HepG2 (cell line): ENCODE results near the gene P3H4. TPM values are rescaled to one million over a fixed set of nuclear protein-coding genes. Genes with fewer than 3 reads are reported as not detected.
"Not testable (repeated sequence)": the region's sequence is repeated elsewhere in the genome, so short reads cannot be mapped to it uniquely, and the experiment has no call there.

Experiments used
- ATAC-seq: fragments of 200-7000 bp; cut with Tn5 transposase; 3 replicates; pipeline ENCODE4 v1.9.1; 2020; ENCODE audit warnings: mild to moderate bottlenecking, moderate library complexity
- BruUV-seq: library from RNA; stranded (reverse); fragments of 400-500 nt; replicated peaks from 2 replicates; lab custom pipeline; 2021; lab: Mats Ljungman, UMichigan
- CTCF ChIA-PET: fragments of 300-600 bp; formaldehyde crosslinking; extraction: SDS; loops from one replicate; lab custom pipeline; 2021; ENCODE audit warnings: low total read pairs, inconsistent platforms, low intra/inter-chr PET ratio; lab: Yijun Ruan, JAX
- POLR2A ChIA-PET: fragments of 350-600 bp; sonication (Branson Sonifier 250); formaldehyde crosslinking; loops from one replicate; lab custom pipeline; 2020; ENCODE audit warnings: antibody characterized with exemption, inconsistent platforms; lab: Yijun Ruan, JAX
- DNase-seq: peaks from one replicate; pipeline ENCODE4 v3.0.0-alpha.2; 2015; ENCODE audit warnings: low spot score
- FAIRE-seq: peaks from 3 replicates; lab custom pipeline; 2011; peaks lifted over from hg19 to GRCh38; lab: Jason Lieb, UNC
- H2AFZ ChIP-seq: one replicate; pipeline ENCODE4 v1.6.1; 2011; ENCODE audit warnings: low read length, inconsistent platforms
- H3K27ac ChIP-seq: fragments of 300-600 bp; 3 replicates; pipeline ENCODE4 v1.8.0; 2011; ENCODE audit warnings: mixed run types, mild to moderate bottlenecking, mixed read lengths, low read length, inconsistent platforms; ENCODE audit not compliant: insufficient read depth; ENCODE audit errors: extremely low read length
- H3K27me3 ChIP-seq, 2 experiments: fragments of 200-600 bp in 1 of 2; 2 replicates in 1 of 2; 3 replicates in 1 of 2; pipeline versions ENCODE4 v1.6.0 to v1.8.0; 2011; ENCODE audit warnings: low read length in 2 of 2, mild to moderate bottlenecking in 2 of 2, moderate library complexity in 2 of 2, inconsistent platforms in 1 of 2; ENCODE audit not compliant: insufficient read depth in 2 of 2, control insufficient read depth in 1 of 2
- H3K36me3 ChIP-seq, 2 experiments: fragments of 200-600 bp in 1 of 2; replicated peaks in 1 of 2; 2 replicates in 1 of 2; 3 replicates in 1 of 2; pipeline versions ENCODE4 v1.5.1 to v1.8.0; 2011; ENCODE audit warnings: low read length in 2 of 2, inconsistent platforms in 1 of 2; ENCODE audit not compliant: insufficient read depth in 2 of 2, control insufficient read depth in 1 of 2
- H3K4me1 ChIP-seq: 2 replicates; pipeline ENCODE4 v1.5.1; 2012; ENCODE audit warnings: low read length, inconsistent platforms; ENCODE audit not compliant: insufficient read depth
- H3K4me2 ChIP-seq: 2 replicates; pipeline ENCODE4 v1.6.0; 2011; ENCODE audit warnings: low read depth, low read length, inconsistent platforms
- H3K4me3 ChIP-seq, 3 experiments: fragments of 200-600 bp in 1 of 3; sonication (generic), shearing (Covaris generic) in 1 of 3; replicated peaks in 1 of 3; 2 replicates each; pipeline ENCODE4 v1.5.1; 2011 to 2016; ENCODE audit warnings: low read length in 3 of 3, inconsistent platforms in 2 of 3, low read depth in 2 of 3, mild to moderate bottlenecking in 2 of 3, control low read depth in 1 of 3, mixed read lengths in 1 of 3; ENCODE audit not compliant: insufficient read depth in 1 of 3
- H3K79me2 ChIP-seq: one replicate; pipeline ENCODE4 v1.6.1; 2011; ENCODE audit warnings: low read length, inconsistent platforms; ENCODE audit not compliant: insufficient read depth
- H3K9ac ChIP-seq: 2 replicates; pipeline ENCODE4 v1.6.0; 2011; ENCODE audit warnings: mild to moderate bottlenecking, low read depth, low read length, inconsistent platforms; ENCODE audit not compliant: insufficient read depth
- H3K9me3 ChIP-seq: 2 replicates; pipeline ENCODE4 v1.5.1; 2012; ENCODE audit warnings: mild to moderate bottlenecking, low read length
- H4K20me1 ChIP-seq: 2 replicates; pipeline ENCODE4 v1.6.0; 2011; ENCODE audit warnings: inconsistent platforms, mild to moderate bottlenecking, low read length, moderate library complexity; ENCODE audit not compliant: insufficient read depth
- ATF5 ChIP-seq: sonication (generic); formaldehyde crosslinking; IDR thresholded peaks from 2 replicates; pipeline ENCODE4 v1.4.0; 2020; ENCODE audit warnings: mild to moderate bottlenecking, low read depth, missing genetic modification reagents
- CREM ChIP-seq, 2 experiments: sonication (generic) in 1 of 2; formaldehyde crosslinking in 1 of 2; IDR thresholded peaks; 2 replicates each; pipeline versions ENCODE4 v1.4.0 to v1.6.1; 2016 to 2020; ENCODE audit warnings: antibody characterized with exemption in 1 of 2, mild to moderate bottlenecking in 1 of 2, missing genetic modification reagents in 1 of 2
- HBP1 ChIP-seq: IDR thresholded peaks from 2 replicates; pipeline ENCODE4 v1.6.1; 2016; ENCODE audit warnings: low read depth, control low read depth
- ISX ChIP-seq: sonication (generic); formaldehyde crosslinking; conservative IDR thresholded peaks from 2 replicates; pipeline ENCODE4 v1.5.0; 2020; ENCODE audit warnings: missing genetic modification reagents
- JUN ChIP-seq: sonication (generic); formaldehyde crosslinking; IDR thresholded peaks from 2 replicates; pipeline ENCODE4 v1.4.0; 2020; ENCODE audit warnings: mild to moderate bottlenecking, missing genetic modification reagents
- RBM39 ChIP-seq: fragments of 200-400 bp; formaldehyde crosslinking; IDR thresholded peaks from one replicate; pipeline ENCODE4 v1.6.1; 2018; ENCODE audit warnings: antibody characterized with exemption, mild to moderate bottlenecking, low read depth, low read length; ENCODE audit not compliant: poor library complexity, severe bottlenecking
- SALL1 ChIP-seq: sonication (generic); formaldehyde crosslinking; IDR thresholded peaks from 2 replicates; pipeline ENCODE4 v1.8.0; 2022; ENCODE audit warnings: mild to moderate bottlenecking, missing genetic modification reagents
- ZNF33A ChIP-seq: sonication (generic); formaldehyde crosslinking; IDR thresholded peaks from 2 replicates; pipeline ENCODE4 v1.5.1; 2020; ENCODE audit warnings: missing genetic modification reagents, mild to moderate bottlenecking, moderate library complexity, borderline replicate concordance
- WGBS: methylation state at CpG from one replicate; pipeline ENCODE4 v1.1.6; 2017; ENCODE audit warnings: low lambda C conversion rate; 5-methylcytosine and 5-hydroxymethylcytosine counted together
- in situ Hi-C: cut with HindIII; loops from 2 replicates; pipeline ENCODE4 v1.10.0; 2017; ENCODE audit warnings: low pct_unique_long_range_greater_than_20kb; ENCODE audit not compliant: extremely low pct_ligation_motif_present
- intact Hi-C: fragments of 100-400 bp; cut with micrococcal nuclease; formaldehyde crosslinking; loops from one replicate; pipeline ENCODE4 v1.10.0; 2022; ENCODE audit not compliant: unreplicated experiment
- polyA plus RNA-seq, 8 experiments: library from polyadenylated mRNA; depleted of rRNA in 3 of 8; stranded (reverse) in 7 of 8; unstranded in 1 of 8; fragments of >200 nt; fragmentation: Illumina TruSeq in 4 of 8; extraction: Trizol in 4 of 8; gene quantifications; 2 replicates each; pipeline versions ENCODE4 v1.2.1 to v1.2.3, GENCODE V29; 2011 to 2016; ENCODE audit warnings: low read depth in 4 of 8, missing spikeins in 1 of 8, mixed read lengths in 1 of 8; ENCODE audit not compliant: insufficient read depth in 1 of 8
- total RNA-seq, 5 experiments: library from RNA; depleted of rRNA; stranded (reverse); fragments of >200 nt; fragmentation: Illumina TruSeq; extraction: Trizol; gene quantifications; 2 replicates each; pipeline ENCODE4 v1.2.3, GENCODE V29; 2016; ENCODE audit warnings: low read depth in 1 of 5

P3H4 gene
- total and polyA plus RNA-seq, 2 of the 13 experiments (the other 11 are each of a cell fraction or from before 2014, with no cell fraction given): 37.1 to 50.6 TPM

GRCh38 chr17:41860254-41860931 lies 48.6 kb upstream of the P3H4 start:
- H3K27ac ChIP-seq: no peak overlapping the region
- ChIA-PET POLR2A (interaction anchor here (1.4 kb wide), 1 partner anchor 10 kb away, joined by 3 read pairs; no protein-coding TSS in a partner anchor), CTCF (no interaction called here)
- ATAC-seq (no peak), FAIRE-seq (no peak), DNase-seq (no peak)
- in situ Hi-C loops (no loop called here), intact Hi-C loops (loop anchor here (10.0 kb wide), 1 partner anchor 46 kb away; the partner anchor contains the start of genes FKBP10 and P3H4)
- peaks cover 31% of the 10 kb centered on the region for H4K20me1 ChIP-seq
- H3K9ac ChIP-seq: no peak overlapping the region
- no peaks in the 10 kb centered on the region for H3K9me3 ChIP-seq
- H3K36me3 ChIP-seq: no peaks in the 10 kb centered on the region
- no TSS peak for BruUV-seq
- H3K4me3 ChIP-seq: no peak overlapping the region
- H3K4me2 ChIP-seq: no peak overlapping the region
- WGBS: 92% methylated on average over 3 of the region's 3 CpGs
- peaks cover 47% of the 10 kb centered on the region for H3K4me1 ChIP-seq
- no peaks in the 10 kb centered on the region; a peak in 1 of 5 replicates for H3K27me3 ChIP-seq
- peaks cover 74% of the 10 kb centered on the region for H3K79me2 ChIP-seq
- no peak overlapping the region for H2AFZ ChIP-seq
- TF ChIP-seq HBP1: no peak
- TF ChIP-seq SALL1 (CRISPR knock-in tag): no peak
- TF ChIP-seq CREM (IDR thresholded peaks at IDR 0.05): no peak
- no peak for TF ChIP-seq CREM (CRISPR knock-in tag; IDR thresholded peaks at IDR 0.05)
- TF ChIP-seq RBM39: no peak
- TF ChIP-seq ZNF33A (CRISPR knock-in tag): no peak
- TF ChIP-seq JUN (CRISPR knock-in tag): no peak
- TF ChIP-seq ISX (CRISPR knock-in tag): no peak
- TF ChIP-seq ATF5 (CRISPR knock-in tag): no peak

GRCh38 chr17:41851382-41851781 lies 39.6 kb upstream of the P3H4 start:
- FAIRE-seq, H3K4me2 ChIP-seq, H3K27ac ChIP-seq, H3K4me1 ChIP-seq, DNase-seq, H3K9ac ChIP-seq, H4K20me1 ChIP-seq, H3K9me3 ChIP-seq, CTCF ChIA-PET, ATAC-seq, H3K27me3 ChIP-seq, H3K4me3 ChIP-seq, H2AFZ ChIP-seq, BruUV-seq, intact Hi-C loops, in situ Hi-C loops: not testable (repeated sequence)
- POLR2A ChIA-PET: interaction anchor here (0.5 kb wide), 1 partner anchor 1274 kb away, joined by 3 read pairs; the partner anchor contains the start of gene BRCA1
- H3K79me2 ChIP-seq: peaks cover 42% of the 10 kb centered on the region
- 97% methylated on average over 14 of the region's 14 CpGs for WGBS
- H3K36me3 ChIP-seq: peaks cover 20 to 44% of the 10 kb centered on the region in 2 experiments
